ENCODE results near the gene STING1.

Gene STING1

DNA sequence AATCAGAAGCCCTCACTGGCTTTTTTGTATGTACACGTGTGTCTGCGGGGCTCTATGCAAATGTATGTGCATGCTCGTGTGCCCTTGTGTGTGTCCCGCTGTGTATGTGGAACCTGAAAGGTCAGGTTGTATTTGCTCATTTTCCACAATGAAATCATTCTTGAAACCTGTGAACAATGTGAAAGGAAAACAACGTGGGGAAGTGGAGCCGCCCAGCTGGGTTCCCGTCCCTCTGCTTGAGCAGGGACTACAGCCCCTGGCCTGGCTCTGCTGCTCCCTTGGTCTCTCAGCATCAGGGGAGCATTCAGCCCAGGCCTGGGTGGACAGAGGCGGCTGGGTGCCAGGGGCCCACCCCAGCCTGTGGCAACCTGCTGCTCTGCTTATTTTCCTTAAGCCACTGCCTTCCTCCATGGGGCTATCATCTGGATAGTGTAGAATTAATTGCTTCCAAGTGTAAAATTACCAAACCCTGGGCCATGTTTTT lies 23.1 kb downstream of the STING1 start:
- Histone ChIP-seq H3K27me3 (ENCODE audit: insufficient read depth, low read length, poor library complexity, severe bottlenecking) (no peaks in the 10 kb centered on the region), H3K4me3 (ENCODE audit: low read length, poor library complexity, severe bottlenecking) (peak overlapping the region; percentile 8), H3K9ac (ENCODE audit: low read depth, low read length, poor library complexity, severe bottlenecking) (peak overlapping the region; percentile 43), H3K9me2 (replicated peaks; ENCODE audit: low read depth, low read length) (no peaks in the 10 kb centered on the region), H3K4me2 (ENCODE audit: low read depth, low read length, poor library complexity, severe bottlenecking) (peak overlapping the region; percentile 62), H4K20me1 (ENCODE audit: insufficient read depth, low read length, poor library complexity, severe bottlenecking) (no peaks in the 10 kb centered on the region), H3F3A (ENCODE audit: low read depth) (no peaks in the 10 kb centered on the region), H3K4me1 (ENCODE audit: insufficient read depth, low read length, poor library complexity, severe bottlenecking) (peaks cover 25% of the 10 kb centered on the region), H3K36me3 (ENCODE audit: insufficient read depth, low read length) (no peaks in the 10 kb centered on the region), H3K9me3 (ENCODE audit: insufficient read depth, low read depth, low read length) (no peaks in the 10 kb centered on the region), H2AFZ (ENCODE audit: low read length) (peak overlapping the region; percentile 69), H3K79me2 (ENCODE audit: insufficient read depth, low read length) (no peaks in the 10 kb centered on the region)
- no peak for TF ChIP-seq EZH2phosphoT487 (IDR thresholded peaks at IDR 0.05; ENCODE audit: borderline replicate concordance)
- TF ChIP-seq, protein P1, sequence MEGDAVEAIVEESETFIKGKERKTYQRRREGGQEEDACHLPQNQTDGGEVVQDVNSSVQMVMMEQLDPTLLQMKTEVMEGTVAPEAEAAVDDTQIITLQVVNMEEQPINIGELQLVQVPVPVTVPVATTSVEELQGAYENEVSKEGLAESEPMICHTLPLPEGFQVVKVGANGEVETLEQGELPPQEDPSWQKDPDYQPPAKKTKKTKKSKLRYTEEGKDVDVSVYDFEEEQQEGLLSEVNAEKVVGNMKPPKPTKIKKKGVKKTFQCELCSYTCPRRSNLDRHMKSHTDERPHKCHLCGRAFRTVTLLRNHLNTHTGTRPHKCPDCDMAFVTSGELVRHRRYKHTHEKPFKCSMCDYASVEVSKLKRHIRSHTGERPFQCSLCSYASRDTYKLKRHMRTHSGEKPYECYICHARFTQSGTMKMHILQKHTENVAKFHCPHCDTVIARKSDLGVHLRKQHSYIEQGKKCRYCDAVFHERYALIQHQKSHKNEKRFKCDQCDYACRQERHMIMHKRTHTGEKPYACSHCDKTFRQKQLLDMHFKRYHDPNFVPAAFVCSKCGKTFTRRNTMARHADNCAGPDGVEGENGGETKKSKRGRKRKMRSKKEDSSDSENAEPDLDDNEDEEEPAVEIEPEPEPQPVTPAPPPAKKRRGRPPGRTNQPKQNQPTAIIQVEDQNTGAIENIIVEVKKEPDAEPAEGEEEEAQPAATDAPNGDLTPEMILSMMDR (conservative IDR thresholded peaks at IDR 0.05; ENCODE audit: low read length), result no peak

DNA sequence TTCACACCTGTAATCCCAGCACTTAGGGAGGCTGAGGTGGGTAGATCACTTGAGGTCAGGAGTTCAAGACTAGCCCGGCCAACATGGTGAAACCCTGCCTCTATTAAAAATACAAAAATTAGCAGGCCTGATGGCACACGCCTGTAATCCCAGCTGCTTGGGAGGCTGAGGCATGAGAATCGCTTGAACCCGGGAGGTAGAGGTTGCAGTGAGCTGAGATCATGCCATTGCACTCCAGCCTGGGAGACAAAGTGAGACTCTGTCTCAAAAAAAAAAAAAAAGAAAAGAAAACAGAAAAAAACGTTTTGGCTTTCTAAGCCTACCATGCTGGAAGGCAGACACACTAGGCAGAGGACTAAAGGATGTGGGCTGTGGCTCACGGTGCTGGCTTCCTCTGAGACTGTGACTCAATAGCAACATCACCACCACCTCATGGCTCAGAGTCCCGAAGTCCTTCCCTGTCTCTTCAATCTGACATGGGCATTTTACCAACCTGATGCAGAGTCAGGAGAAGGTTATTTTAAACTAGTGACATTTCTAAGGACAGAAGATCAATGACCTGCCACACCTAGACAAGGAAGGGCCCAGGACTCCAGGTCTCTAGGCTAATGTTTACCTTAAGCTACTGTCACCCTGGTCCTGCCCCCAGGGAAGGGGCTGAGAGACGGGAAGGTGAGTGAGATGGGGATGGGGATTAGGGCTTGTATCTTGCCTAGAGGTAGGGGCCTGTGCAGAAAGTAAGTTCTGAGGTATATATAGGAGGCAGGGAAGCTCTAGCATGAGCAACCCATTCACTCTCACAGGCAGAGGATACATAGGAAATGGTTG lies 23.8 kb downstream of the STING1 start:
- peaks cover 25% of the 10 kb centered on the region for H3K4me1 ChIP-seq (ENCODE audit: insufficient read depth, low read length, poor library complexity, severe bottlenecking)
- H3K36me3 ChIP-seq (ENCODE audit: insufficient read depth, low read length), result no peaks in the 10 kb centered on the region
- no peaks in the 10 kb centered on the region for H4K20me1 ChIP-seq (ENCODE audit: insufficient read depth, low read length, poor library complexity, severe bottlenecking)
- H3K4me3 ChIP-seq (ENCODE audit: low read length, poor library complexity, severe bottlenecking), result peak overlapping the region; percentile 8
- H3K4me2 ChIP-seq (ENCODE audit: low read depth, low read length, poor library complexity, severe bottlenecking), result peak overlapping the region; percentile 62
- TF ChIP-seq EZH2phosphoT487 (IDR thresholded peaks at IDR 0.05; ENCODE audit: borderline replicate concordance), result no peak
- TF ChIP-seq, protein P1 (conservative IDR thresholded peaks at IDR 0.05; ENCODE audit: low read length), result no peak
- peak overlapping the region; percentile 69 for H2AFZ ChIP-seq (ENCODE audit: low read length)
- H3K9me2 ChIP-seq (replicated peaks; ENCODE audit: low read depth, low read length), result no peaks in the 10 kb centered on the region
- H3K9me3 ChIP-seq (ENCODE audit: insufficient read depth, low read depth, low read length), result no peaks in the 10 kb centered on the region
- H3K9ac ChIP-seq (ENCODE audit: low read depth, low read length, poor library complexity, severe bottlenecking), result peak overlapping the region; percentile 43
- no peaks in the 10 kb centered on the region for H3F3A ChIP-seq (ENCODE audit: low read depth)
- no peaks in the 10 kb centered on the region for H3K27me3 ChIP-seq (ENCODE audit: insufficient read depth, low read length, poor library complexity, severe bottlenecking)
- no peaks in the 10 kb centered on the region for H3K79me2 ChIP-seq (ENCODE audit: insufficient read depth, low read length)

DNA sequence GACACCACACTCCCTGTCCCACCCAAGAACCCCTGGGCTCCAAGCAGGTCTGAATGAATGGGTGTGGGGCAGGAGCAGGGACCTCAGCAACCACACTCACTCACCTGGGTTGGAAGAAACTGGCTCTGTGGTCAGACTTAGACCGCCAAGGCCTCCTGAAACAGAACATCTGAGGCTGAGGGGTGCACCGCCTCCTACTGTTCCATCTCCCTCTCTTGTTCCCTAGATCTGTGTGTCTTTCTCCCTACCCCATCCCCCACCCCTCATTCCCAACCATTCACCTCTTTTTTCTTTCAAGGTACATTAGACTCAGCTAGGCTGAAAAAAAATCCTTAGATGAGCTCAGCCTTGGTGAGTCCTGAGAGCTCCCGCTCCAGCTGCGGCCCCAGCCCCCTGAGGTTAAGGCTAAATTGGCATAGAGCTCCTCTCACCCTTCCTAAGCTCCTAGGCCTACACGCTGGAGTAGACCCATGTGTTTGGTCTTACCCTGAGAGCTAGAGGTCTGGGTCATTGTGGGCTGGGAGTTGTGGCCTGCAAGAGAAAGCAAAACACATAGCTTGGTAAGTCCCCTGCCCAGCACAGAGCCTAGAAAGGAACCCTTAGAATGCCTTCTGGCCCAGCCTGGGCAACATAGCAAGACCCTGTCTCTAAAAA lies 24.8 kb downstream of the STING1 start:
- H3K4me3 ChIP-seq (ENCODE audit: low read length, poor library complexity, severe bottlenecking), result no peak overlapping the region
- H3K36me3 ChIP-seq (ENCODE audit: insufficient read depth, low read length), result no peaks in the 10 kb centered on the region
- TF ChIP-seq EZH2phosphoT487 (IDR thresholded peaks at IDR 0.05; ENCODE audit: borderline replicate concordance), result no peak
- TF ChIP-seq, protein P1 (conservative IDR thresholded peaks at IDR 0.05; ENCODE audit: low read length), result no peak
- H3K9me3 ChIP-seq (ENCODE audit: insufficient read depth, low read depth, low read length), result no peaks in the 10 kb centered on the region
- H2AFZ ChIP-seq (ENCODE audit: low read length), result no peak overlapping the region
- no peak overlapping the region for H3K4me2 ChIP-seq (ENCODE audit: low read depth, low read length, poor library complexity, severe bottlenecking)
- no peaks in the 10 kb centered on the region for H3K27me3 ChIP-seq (ENCODE audit: insufficient read depth, low read length, poor library complexity, severe bottlenecking)
- H3K9ac ChIP-seq (ENCODE audit: low read depth, low read length, poor library complexity, severe bottlenecking), result peak overlapping the region; percentile 43
- no peaks in the 10 kb centered on the region for H3K79me2 ChIP-seq (ENCODE audit: insufficient read depth, low read length)
- H3F3A ChIP-seq (ENCODE audit: low read depth), result no peaks in the 10 kb centered on the region
- H4K20me1 ChIP-seq (ENCODE audit: insufficient read depth, low read length, poor library complexity, severe bottlenecking), result no peaks in the 10 kb centered on the region
- no peaks in the 10 kb centered on the region for H3K9me2 ChIP-seq (replicated peaks; ENCODE audit: low read depth, low read length)
- H3K4me1 ChIP-seq (ENCODE audit: insufficient read depth, low read length, poor library complexity, severe bottlenecking), result peaks cover 25% of the 10 kb centered on the region
